ENCODE data around the gene PTPRE.

DNA sequence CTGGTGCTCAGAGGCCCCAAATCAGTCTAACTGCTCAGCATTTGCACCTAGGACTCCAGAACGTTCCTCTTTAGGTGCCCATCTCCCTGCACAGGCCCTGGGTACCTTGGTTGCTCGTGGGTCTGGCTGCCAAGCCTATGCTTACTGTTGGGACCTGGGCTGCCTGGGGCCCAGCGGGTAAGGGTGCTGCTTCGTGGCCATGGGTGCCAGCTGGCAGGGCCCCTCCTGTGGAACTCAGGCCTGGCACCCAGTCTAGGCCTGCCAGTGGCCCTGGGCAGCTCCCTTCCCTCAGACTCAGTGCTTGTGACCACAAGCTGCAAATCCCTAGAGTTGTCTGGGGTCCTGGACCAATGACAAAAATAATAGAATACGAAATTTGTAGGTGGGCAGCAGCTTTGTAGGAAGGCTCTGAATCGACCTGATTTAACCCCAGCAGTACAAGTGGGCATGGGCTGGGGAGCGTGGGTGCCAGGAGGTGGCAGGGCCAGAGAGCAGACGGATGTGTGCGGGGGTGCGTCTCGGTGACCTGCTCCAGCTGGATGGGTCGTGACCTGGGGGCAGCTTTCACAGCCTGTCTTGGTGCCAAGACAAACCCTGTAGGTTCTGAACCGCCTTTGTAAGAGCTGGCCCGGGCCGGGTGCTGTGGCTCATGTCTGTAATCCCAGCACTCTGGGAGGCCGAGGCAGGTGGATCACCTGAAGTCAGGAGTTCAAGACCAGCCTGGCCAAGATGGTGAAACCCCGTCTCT is 149.6 kb downstream of the PTPRE start:
- TF ChIP-seq BCL11A (IDR thresholded peaks at IDR 0.05; ENCODE audit: low read depth, low read length) (no peak), DPF2 (IDR thresholded peaks at IDR 0.05) (no peak), ZNF274 (IDR thresholded peaks at IDR 0.05; ENCODE audit: insufficient read depth, insufficient read length) (no peak)
- TF ChIP-seq, protein P1, sequence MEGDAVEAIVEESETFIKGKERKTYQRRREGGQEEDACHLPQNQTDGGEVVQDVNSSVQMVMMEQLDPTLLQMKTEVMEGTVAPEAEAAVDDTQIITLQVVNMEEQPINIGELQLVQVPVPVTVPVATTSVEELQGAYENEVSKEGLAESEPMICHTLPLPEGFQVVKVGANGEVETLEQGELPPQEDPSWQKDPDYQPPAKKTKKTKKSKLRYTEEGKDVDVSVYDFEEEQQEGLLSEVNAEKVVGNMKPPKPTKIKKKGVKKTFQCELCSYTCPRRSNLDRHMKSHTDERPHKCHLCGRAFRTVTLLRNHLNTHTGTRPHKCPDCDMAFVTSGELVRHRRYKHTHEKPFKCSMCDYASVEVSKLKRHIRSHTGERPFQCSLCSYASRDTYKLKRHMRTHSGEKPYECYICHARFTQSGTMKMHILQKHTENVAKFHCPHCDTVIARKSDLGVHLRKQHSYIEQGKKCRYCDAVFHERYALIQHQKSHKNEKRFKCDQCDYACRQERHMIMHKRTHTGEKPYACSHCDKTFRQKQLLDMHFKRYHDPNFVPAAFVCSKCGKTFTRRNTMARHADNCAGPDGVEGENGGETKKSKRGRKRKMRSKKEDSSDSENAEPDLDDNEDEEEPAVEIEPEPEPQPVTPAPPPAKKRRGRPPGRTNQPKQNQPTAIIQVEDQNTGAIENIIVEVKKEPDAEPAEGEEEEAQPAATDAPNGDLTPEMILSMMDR (IDR thresholded peaks at IDR 0.05 in 2 of 3, conservative IDR thresholded peaks at IDR 0.05 in 1 of 3; ENCODE audit: control insufficient read depth in 2 of 3, extremely low read depth in 1 of 3, insufficient read depth in 1 of 3, low read depth in 3 of 3, low read length in 3 of 3): no peak
